Activated T-cell treated with anti-CD3 and anti-CD28 coated beads for 48 hours (primary cell): ENCODE measurements around the gene TAS2R9.
"Not testable (repeated sequence)": the region's sequence is repeated elsewhere in the genome, so short reads cannot be mapped to it uniquely, and the experiment has no call there.

ENCODE experiments used
- DNase-seq: peaks from one replicate; pipeline ENCODE4 v3.0.0-alpha.2; 2020; ENCODE audit warnings: low read depth

The TAS2R9 gene

GRCh38 chr12:10810068-10810467 is at the start of gene TAS2R9:
TSS of gene TAS2R9 (minus strand) at chr12:10810168. CDS start at chr12:10810075, 93 bp downstream.
- DNase-seq: no peak

GRCh38 chr12:10855807-10856206 is 45.8 kb upstream of the TAS2R9 start:
- no peak for DNase-seq

- no peak for DNase-seq
Measured at GRCh38 chr12:10853776-10854175, 43.8 kb upstream of the TAS2R9 start.

- no peak for DNase-seq
Measured at GRCh38 chr12:10851243-10851858, 41.4 kb upstream of the TAS2R9 start.

GRCh38 chr12:10849425-10849878 is 39.5 kb upstream of the TAS2R9 start, which contains the start of gene PRR4:
TSS of gene PRR4 (minus strand) at chr12:10849475. CDS start at chr12:10849437, 38 bp downstream.
- DNase-seq: no peak

- no peak for DNase-seq
Measured at GRCh38 chr12:10847744-10848143, 37.8 kb upstream of the TAS2R9 start.

GRCh38 chr12:10842862-10843261 is 32.9 kb upstream of the TAS2R9 start:
- no peak for DNase-seq

GRCh38 chr12:10838461-10838860 is 28.5 kb upstream of the TAS2R9 start:
- no peak for DNase-seq

GRCh38 chr12:10829994-10830393 is 20.0 kb upstream of the TAS2R9 start:
- DNase-seq: no peak

GRCh38 chr12:10826258-10826657 is 16.3 kb upstream of the TAS2R9 start, which contains the start of gene TAS2R10:
TSS of gene TAS2R10 (minus strand) at chr12:10826358. CDS start at chr12:10826269, 89 bp downstream.
- DNase-seq: no peak

- DNase-seq: no peak
Measured at GRCh38 chr12:10824957-10825356, 15.0 kb upstream of the TAS2R9 start.

- DNase-seq: no peak
Measured at GRCh38 chr12:10811883-10812536, 2.0 kb upstream of the TAS2R9 start.

- DNase-seq: no peak
Measured at GRCh38 chr12:10807186-10807585, 2.8 kb downstream of the TAS2R9 start, which contains the start of gene TAS2R8. TSS of gene TAS2R8 (minus strand) at chr12:10807286. CDS start at chr12:10806980, 306 bp downstream.

GRCh38 chr12:10802587-10802986 is 7.4 kb downstream of the TAS2R9 start, which contains the start of gene TAS2R7:
TSS of gene TAS2R7 (minus strand) at chr12:10802627. CDS start at chr12:10802570, 57 bp downstream.
- no peak for DNase-seq

GRCh38 chr12:10801741-10802140 is 8.2 kb downstream of the TAS2R9 start:
- no peak for DNase-seq

GRCh38 chr12:10794222-10794621 is 15.7 kb downstream of the TAS2R9 start:
- DNase-seq: no peak

- DNase-seq: not testable (repeated sequence)
Measured at GRCh38 chr12:10791769-10792168, 18.2 kb downstream of the TAS2R9 start.

GRCh38 chr12:10783252-10783651 is 26.7 kb downstream of the TAS2R9 start:
- no peak for DNase-seq

- DNase-seq: no peak
Measured at GRCh38 chr12:10779103-10779502, 30.9 kb downstream of the TAS2R9 start.

GRCh38 chr12:10771132-10771733 is 38.7 kb downstream of the TAS2R9 start:
- no peak for DNase-seq

GRCh38 chr12:10759657-10760056 is 50.3 kb downstream of the TAS2R9 start:
- DNase-seq: no peak
